Prostate gland (tissue), 2 donors: ENCODE results near the gene NEDD4L. TPM values are rescaled to one million over a fixed set of nuclear protein-coding genes. Genes with fewer than 3 reads are reported as not detected.

Experiments used
- DNase-seq: peaks from one replicate; pipeline ENCODE4 v3.0.0-alpha.2; 2019; ENCODE audit warnings: low spot score
- H3K27ac ChIP-seq, 2 donors: fragments of 200-600 bp; sonication (generic); 2 replicates each; pipeline ENCODE4 v1.5.1; 2017 to 2019
- H3K27me3 ChIP-seq: fragments of 200-600 bp; sonication (generic); replicated peaks from 2 replicates; pipeline ENCODE4 v1.5.1; 2019; ENCODE audit not compliant: insufficient read depth
- H3K36me3 ChIP-seq, 2 donors: fragments of 200-600 bp; sonication (generic); 1 replicate in 1 of 2; 2 replicates in 1 of 2; pipeline versions ENCODE4 v1.5.1 to v1.8.1; 2017 to 2019
- H3K4me1 ChIP-seq: fragments of 200-600 bp; sonication (generic); replicated peaks from 2 replicates; pipeline ENCODE4 v1.5.1; 2019
- H3K4me3 ChIP-seq, 2 donors: fragments of 200-600 bp; sonication (generic); 2 replicates each; pipeline ENCODE4 v1.5.1; 2017 to 2019
- H3K9me3 ChIP-seq: fragments of 200-600 bp; sonication (generic); 2 replicates; pipeline ENCODE4 v1.5.1; 2017
- POLR2A ChIP-seq: fragments of 450-650 bp; IDR thresholded peaks from one replicate; pipeline ENCODE4 v1.6.1; 2016; ENCODE audit warnings: antibody characterized with exemption, mild to moderate bottlenecking
- POLR2AphosphoS5 ChIP-seq: sonication (generic); formaldehyde crosslinking; IDR thresholded peaks from one replicate; pipeline ENCODE4 v1.6.1; 2017; ENCODE audit warnings: antibody characterized with exemption
- WGBS: methylation state at CpG from one replicate; pipeline ENCODE4 v1.1.5; 2018; 5-methylcytosine and 5-hydroxymethylcytosine counted together
- intact Hi-C: fragments of 100-400 bp; cut with DNase I; formaldehyde crosslinking; loops from one replicate; pipeline ENCODE4 v1.14.2; 2022
- total RNA-seq, 2 donors: library from RNA; depleted of rRNA; stranded (reverse); fragments of >200 nt; gene quantifications; one replicate each; pipeline ENCODE4 v1.1.0, GENCODE V29; 2016
- TF ChIP-seq, protein P1 (sequence below), 4 experiments: fragments of 200-600 bp in 2 of 4; fragments of 450-650 bp in 2 of 4; sonication (generic) in 2 of 4; IDR thresholded peaks; 1 replicate in 3 of 4; 2 replicates in 1 of 4; pipeline ENCODE4 v1.5.1; 2016 to 2019; ENCODE audit warnings: antibody characterized with exemption in 4 of 4, mild to moderate bottlenecking in 2 of 4, moderate library complexity in 2 of 4

Gene NEDD4L
- total RNA-seq, 2 donors from 2014 or later: 280 to 420 TPM

DNA sequence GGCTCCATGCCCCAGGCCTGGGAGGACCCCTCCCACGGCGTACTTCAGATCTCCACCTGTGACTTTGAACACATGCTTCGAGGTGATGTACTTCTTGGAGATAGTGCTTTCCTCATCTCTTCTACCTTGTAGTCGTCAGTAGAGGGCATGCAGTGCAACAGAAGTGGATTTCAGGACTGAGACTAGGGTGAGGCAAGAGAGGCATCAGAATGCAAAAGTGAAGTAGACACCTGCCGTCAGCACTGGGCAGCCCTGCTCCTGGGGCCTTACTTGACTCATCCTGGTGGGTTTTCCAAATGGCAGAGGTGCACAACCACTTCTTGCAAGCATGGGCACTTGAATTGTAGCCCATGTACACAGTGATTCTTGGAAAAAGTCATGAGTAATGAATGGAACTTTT, 258.8 kb downstream of the NEDD4L start:
- no peak for DNase-seq
- 94% methylated on average over 5 of the region's 5 CpGs for WGBS
- no peak overlapping the region for H3K27ac ChIP-seq
- no peaks in the 10 kb centered on the region for H3K9me3 ChIP-seq
- peaks cover 15% of the 10 kb centered on the region for H3K4me1 ChIP-seq
- intact Hi-C loops: no loop called here
- no peaks in the 10 kb centered on the region for H3K36me3 ChIP-seq
- H3K4me3 ChIP-seq: no peak overlapping the region
- TF ChIP-seq POLR2A: no peak
- TF ChIP-seq, protein P1, sequence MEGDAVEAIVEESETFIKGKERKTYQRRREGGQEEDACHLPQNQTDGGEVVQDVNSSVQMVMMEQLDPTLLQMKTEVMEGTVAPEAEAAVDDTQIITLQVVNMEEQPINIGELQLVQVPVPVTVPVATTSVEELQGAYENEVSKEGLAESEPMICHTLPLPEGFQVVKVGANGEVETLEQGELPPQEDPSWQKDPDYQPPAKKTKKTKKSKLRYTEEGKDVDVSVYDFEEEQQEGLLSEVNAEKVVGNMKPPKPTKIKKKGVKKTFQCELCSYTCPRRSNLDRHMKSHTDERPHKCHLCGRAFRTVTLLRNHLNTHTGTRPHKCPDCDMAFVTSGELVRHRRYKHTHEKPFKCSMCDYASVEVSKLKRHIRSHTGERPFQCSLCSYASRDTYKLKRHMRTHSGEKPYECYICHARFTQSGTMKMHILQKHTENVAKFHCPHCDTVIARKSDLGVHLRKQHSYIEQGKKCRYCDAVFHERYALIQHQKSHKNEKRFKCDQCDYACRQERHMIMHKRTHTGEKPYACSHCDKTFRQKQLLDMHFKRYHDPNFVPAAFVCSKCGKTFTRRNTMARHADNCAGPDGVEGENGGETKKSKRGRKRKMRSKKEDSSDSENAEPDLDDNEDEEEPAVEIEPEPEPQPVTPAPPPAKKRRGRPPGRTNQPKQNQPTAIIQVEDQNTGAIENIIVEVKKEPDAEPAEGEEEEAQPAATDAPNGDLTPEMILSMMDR (IDR thresholded peaks at IDR 0.05): no peak
- no peak for TF ChIP-seq POLR2AphosphoS5
- H3K27me3 ChIP-seq: no peaks in the 10 kb centered on the region

DNA sequence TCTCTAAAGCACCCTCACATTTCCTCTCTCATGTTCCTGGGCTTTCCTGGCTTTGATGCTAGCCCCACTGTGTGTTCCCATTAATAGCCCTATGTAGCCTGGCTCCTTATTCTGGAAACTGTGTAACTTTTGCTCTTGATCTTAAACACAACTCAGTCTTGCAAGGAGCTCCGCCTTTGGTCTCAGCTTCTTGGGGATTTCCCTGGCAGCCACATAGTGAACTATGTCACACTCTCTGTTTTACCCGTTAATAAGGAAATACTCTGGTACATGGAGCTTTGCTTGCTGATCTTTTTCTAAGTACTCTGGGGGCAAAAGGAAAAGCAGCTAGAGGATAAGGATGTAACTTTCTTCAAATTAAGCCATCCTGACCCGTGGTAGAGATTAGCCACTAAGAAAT, 259.3 kb downstream of the NEDD4L start:
- no peaks in the 10 kb centered on the region for H3K36me3 ChIP-seq
- no peak overlapping the region for H3K4me3 ChIP-seq
- WGBS: 70% methylated on average over 3 of the region's 3 CpGs
- intact Hi-C loops: no loop called here
- DNase-seq: no peak
- H3K27ac ChIP-seq: no peak overlapping the region
- peaks cover 15% of the 10 kb centered on the region for H3K4me1 ChIP-seq
- H3K9me3 ChIP-seq: no peaks in the 10 kb centered on the region
- H3K27me3 ChIP-seq: no peaks in the 10 kb centered on the region
- TF ChIP-seq, protein P1 (IDR thresholded peaks at IDR 0.05): no peak
- no peak for TF ChIP-seq POLR2A
- no peak for TF ChIP-seq POLR2AphosphoS5

DNA sequence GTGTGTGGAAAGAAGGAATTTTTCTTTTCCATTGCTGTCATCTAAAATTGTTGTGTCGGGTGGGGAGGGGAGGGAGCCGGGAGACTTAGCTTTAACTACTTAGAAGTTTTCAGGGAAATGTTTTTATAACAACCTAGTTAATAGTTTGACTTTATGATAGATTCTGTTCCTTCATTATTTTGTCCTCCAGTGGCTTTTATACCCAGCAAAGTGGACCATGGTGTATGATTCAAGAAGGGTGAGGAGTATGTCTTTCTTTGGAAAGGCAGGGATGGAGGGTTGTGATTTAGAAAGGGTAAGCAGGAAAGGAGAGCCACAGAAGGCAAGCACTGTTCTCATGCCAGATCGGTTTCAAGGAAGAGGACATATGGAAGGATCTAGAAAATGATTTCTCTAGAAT, 261.8 kb downstream of the NEDD4L start:
- H3K27ac ChIP-seq: no peak overlapping the region
- intact Hi-C loops: no loop called here
- WGBS: 94% methylated on average over 3 of the region's 3 CpGs
- H3K9me3 ChIP-seq: no peaks in the 10 kb centered on the region
- no peaks in the 10 kb centered on the region for H3K36me3 ChIP-seq
- no peak for TF ChIP-seq POLR2A
- no peak for TF ChIP-seq POLR2AphosphoS5
- TF ChIP-seq, protein P1 (IDR thresholded peaks at IDR 0.05): no peak
- no peak overlapping the region for H3K4me3 ChIP-seq
- H3K4me1 ChIP-seq: peaks cover 17% of the 10 kb centered on the region
- no peak for DNase-seq
- no peaks in the 10 kb centered on the region for H3K27me3 ChIP-seq

DNA sequence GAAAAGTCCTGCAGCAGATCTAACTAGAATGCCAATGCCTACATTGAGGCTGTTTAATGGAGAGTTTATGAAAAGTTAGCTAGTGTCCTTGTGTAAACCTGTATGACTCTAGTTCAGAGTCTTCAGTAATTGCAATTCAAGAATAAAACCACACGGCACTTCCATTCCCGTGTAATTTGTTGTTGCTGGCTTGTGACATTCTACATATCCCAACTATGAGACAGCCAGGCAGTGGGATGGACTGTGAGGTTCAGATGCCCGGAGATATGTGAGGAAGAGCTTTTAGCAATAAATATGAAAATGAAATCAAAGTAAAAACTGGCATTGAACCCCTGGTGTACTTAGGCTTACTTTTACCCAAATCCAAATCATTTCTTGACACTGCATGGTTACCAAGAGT, 263.4 kb downstream of the NEDD4L start:
- H3K4me1 ChIP-seq: peaks cover 17% of the 10 kb centered on the region
- intact Hi-C loops: no loop called here
- WGBS: 82% methylated on average over 3 of the region's 3 CpGs
- H3K9me3 ChIP-seq: no peaks in the 10 kb centered on the region
- peak overlapping the region; percentile 31 to 41 for H3K27ac ChIP-seq
- H3K36me3 ChIP-seq: no peaks in the 10 kb centered on the region
- TF ChIP-seq, protein P1 (IDR thresholded peaks at IDR 0.05): no peak
- H3K4me3 ChIP-seq: no peak overlapping the region
- H3K27me3 ChIP-seq: no peaks in the 10 kb centered on the region
- DNase-seq: no peak

DNA sequence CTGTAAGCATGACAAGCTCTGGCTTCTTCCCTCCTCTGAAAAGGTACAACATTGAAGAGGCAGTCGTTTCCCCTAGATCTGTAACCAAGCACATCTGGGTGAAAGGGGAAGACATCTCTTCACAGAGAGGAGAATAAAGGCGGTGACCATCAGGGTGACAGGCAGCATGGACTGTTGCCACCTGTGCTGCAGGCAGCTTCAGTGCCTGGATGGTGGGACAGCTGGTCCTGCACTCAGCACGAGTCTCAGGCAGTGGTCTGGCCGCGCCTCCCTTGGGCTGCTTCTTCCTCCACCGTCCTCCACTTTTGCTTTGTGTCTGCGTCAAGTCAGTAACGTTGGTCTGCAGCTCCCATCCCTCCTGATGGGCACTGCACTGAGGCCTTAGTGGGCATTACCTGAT, 264.4 kb downstream of the NEDD4L start:
- no peak overlapping the region for H3K4me3 ChIP-seq
- H3K9me3 ChIP-seq: no peaks in the 10 kb centered on the region
- no peaks in the 10 kb centered on the region for H3K36me3 ChIP-seq
- no peak for DNase-seq
- TF ChIP-seq POLR2AphosphoS5 (no peak), POLR2A (no peak)
- TF ChIP-seq, protein P1 (IDR thresholded peaks at IDR 0.05): no peak
- H3K27me3 ChIP-seq: no peaks in the 10 kb centered on the region
- intact Hi-C loops: no loop called here
- 77% methylated on average over 8 of the region's 8 CpGs for WGBS
- H3K27ac ChIP-seq: peak overlapping the region; percentile 68 to 70
- H3K4me1 ChIP-seq: peaks cover 14% of the 10 kb centered on the region
